Spleen (tissue), 7 donors: ENCODE results near the gene ARL5C.

Experiments
- CTCF ChIP-seq, 11 experiments: fragments of 200-600 bp in 7 of 11; fragments of 450-650 bp in 4 of 11; sonication (generic) in 4 of 11; IDR thresholded peaks in 8 of 11; conservative IDR thresholded peaks in 3 of 11; 1 replicate in 7 of 11; 2 replicates in 4 of 11; pipeline versions ENCODE4 v1.4.0 to v1.8.0; 2016 to 2021; ENCODE audit warnings: antibody characterized with exemption in 11 of 11, inconsistent platforms in 4 of 11, mild to moderate bottlenecking in 1 of 11
- POLR2AphosphoS5 ChIP-seq, 3 donors: sonication (generic); formaldehyde crosslinking; IDR thresholded peaks; one replicate each; pipeline ENCODE4 v1.5.1; 2017; ENCODE audit warnings: antibody characterized with exemption in 3 of 3
- donor health status: DM: no; HTN: no; CAD: no; lungs with moderate emphysema.
- donor health status: DM: no; HTN: no; CAD: no.
- donor health status: DM: no; HTN: no; CAD: no.

GRCh38 chr17:39169101-39169500 lies 3.1 kb upstream of the ARL5C start:
- TF ChIP-seq CTCF (IDR thresholded peaks at IDR 0.05 in 8 of 11, conservative IDR thresholded peaks at IDR 0.05 in 3 of 11): no peak
- TF ChIP-seq POLR2AphosphoS5 (IDR thresholded peaks at IDR 0.05): no peak
